Esophagus muscularis mucosa (tissue), 4 donors: ENCODE data around the gene FBL.
"Not testable (repeated sequence)": the region's sequence is repeated elsewhere in the genome, so short reads cannot be mapped to it uniquely, and the experiment has no call there.

ENCODE experiments used
- EP300 ChIP-seq: sonication (generic); formaldehyde crosslinking; IDR thresholded peaks from one replicate; pipeline ENCODE4 v1.6.1; 2017; ENCODE audit warnings: antibody characterized with exemption
- POLR2A ChIP-seq: fragments of 450-650 bp; IDR thresholded peaks from one replicate; pipeline ENCODE4 v1.6.1; 2017; ENCODE audit warnings: antibody characterized with exemption, moderate library complexity, mild to moderate bottlenecking, low read depth
- POLR2AphosphoS5 ChIP-seq, 2 donors: sonication (generic); formaldehyde crosslinking; IDR thresholded peaks; one replicate each; pipeline ENCODE4 v1.6.1; 2017; ENCODE audit warnings: antibody characterized with exemption in 2 of 2
- TF ChIP-seq, protein P1 (sequence below), 3 experiments: fragments of 200-600 bp in 2 of 3; fragments of 450-650 bp in 1 of 3; sonication (generic) in 2 of 3; IDR thresholded peaks; one replicate each; pipeline ENCODE4 v1.5.1; 2017 to 2019; ENCODE audit warnings: antibody characterized with exemption in 3 of 3, mild to moderate bottlenecking in 2 of 3, moderate library complexity in 1 of 3

DNA sequence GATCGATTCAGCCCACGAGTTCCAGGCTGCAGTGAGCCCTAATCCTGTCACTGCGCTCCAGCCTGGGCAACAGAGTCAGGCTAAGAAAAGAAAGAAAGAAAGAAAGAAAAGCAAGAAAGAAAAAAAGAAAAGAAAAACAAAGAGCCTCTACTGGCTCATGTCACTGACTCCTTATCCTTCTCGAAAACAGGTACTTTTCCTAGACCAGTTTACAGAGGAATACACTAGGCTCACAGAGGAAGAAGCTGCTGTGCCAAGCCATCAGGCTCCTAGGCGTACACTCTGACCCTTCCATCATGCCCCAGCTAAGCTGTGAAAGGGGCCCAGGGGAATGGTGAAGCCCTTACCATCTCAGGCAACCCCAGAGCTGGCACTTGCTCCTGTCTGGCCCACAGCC is 46.3 kb upstream of the FBL start:
- TF ChIP-seq, protein P1, sequence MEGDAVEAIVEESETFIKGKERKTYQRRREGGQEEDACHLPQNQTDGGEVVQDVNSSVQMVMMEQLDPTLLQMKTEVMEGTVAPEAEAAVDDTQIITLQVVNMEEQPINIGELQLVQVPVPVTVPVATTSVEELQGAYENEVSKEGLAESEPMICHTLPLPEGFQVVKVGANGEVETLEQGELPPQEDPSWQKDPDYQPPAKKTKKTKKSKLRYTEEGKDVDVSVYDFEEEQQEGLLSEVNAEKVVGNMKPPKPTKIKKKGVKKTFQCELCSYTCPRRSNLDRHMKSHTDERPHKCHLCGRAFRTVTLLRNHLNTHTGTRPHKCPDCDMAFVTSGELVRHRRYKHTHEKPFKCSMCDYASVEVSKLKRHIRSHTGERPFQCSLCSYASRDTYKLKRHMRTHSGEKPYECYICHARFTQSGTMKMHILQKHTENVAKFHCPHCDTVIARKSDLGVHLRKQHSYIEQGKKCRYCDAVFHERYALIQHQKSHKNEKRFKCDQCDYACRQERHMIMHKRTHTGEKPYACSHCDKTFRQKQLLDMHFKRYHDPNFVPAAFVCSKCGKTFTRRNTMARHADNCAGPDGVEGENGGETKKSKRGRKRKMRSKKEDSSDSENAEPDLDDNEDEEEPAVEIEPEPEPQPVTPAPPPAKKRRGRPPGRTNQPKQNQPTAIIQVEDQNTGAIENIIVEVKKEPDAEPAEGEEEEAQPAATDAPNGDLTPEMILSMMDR (IDR thresholded peaks at IDR 0.05): not testable (repeated sequence)
- TF ChIP-seq POLR2A; POLR2AphosphoS5 (IDR thresholded peaks at IDR 0.05); EP300: not testable (repeated sequence)
